ENCODE data around the gene PHKA1.

GRCh38 chrX:72554448-72555140 is 159.5 kb downstream of the PHKA1 start:
- TF ChIP-seq, protein P1, sequence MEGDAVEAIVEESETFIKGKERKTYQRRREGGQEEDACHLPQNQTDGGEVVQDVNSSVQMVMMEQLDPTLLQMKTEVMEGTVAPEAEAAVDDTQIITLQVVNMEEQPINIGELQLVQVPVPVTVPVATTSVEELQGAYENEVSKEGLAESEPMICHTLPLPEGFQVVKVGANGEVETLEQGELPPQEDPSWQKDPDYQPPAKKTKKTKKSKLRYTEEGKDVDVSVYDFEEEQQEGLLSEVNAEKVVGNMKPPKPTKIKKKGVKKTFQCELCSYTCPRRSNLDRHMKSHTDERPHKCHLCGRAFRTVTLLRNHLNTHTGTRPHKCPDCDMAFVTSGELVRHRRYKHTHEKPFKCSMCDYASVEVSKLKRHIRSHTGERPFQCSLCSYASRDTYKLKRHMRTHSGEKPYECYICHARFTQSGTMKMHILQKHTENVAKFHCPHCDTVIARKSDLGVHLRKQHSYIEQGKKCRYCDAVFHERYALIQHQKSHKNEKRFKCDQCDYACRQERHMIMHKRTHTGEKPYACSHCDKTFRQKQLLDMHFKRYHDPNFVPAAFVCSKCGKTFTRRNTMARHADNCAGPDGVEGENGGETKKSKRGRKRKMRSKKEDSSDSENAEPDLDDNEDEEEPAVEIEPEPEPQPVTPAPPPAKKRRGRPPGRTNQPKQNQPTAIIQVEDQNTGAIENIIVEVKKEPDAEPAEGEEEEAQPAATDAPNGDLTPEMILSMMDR (IDR thresholded peaks at IDR 0.05) = no peak
- TF ChIP-seq POLR2A (IDR thresholded peaks at IDR 0.05) = no peak
